Measurements from ENCODE around the gene NIPAL3.

DNA sequence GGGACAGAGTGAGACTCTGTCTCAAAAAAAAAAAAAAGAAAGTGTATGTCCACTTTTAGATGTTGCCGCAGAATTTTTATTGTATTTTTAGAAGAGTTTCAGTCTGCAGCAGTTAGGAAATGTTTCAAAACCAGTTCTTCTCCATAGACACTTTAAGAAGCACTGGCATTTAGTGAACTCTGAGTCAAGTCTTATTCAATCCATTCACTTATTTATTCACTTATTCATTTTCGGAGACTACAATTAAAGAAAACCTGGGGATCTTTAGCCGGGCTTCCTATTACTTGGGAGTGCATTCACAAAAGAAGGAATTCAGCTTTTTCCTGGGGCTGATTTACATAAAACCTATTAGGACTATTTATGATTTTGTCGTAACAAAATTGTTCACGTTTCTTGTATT is 99.3 kb downstream of the NIPAL3 start:
- TF ChIP-seq CTCF (IDR thresholded peaks at IDR 0.05; ENCODE audit: insufficient read depth, low read length) (no peak), POLR2AphosphoS5 (IDR thresholded peaks at IDR 0.05; ENCODE audit: low read depth) (no peak)
- TF ChIP-seq, protein P1, sequence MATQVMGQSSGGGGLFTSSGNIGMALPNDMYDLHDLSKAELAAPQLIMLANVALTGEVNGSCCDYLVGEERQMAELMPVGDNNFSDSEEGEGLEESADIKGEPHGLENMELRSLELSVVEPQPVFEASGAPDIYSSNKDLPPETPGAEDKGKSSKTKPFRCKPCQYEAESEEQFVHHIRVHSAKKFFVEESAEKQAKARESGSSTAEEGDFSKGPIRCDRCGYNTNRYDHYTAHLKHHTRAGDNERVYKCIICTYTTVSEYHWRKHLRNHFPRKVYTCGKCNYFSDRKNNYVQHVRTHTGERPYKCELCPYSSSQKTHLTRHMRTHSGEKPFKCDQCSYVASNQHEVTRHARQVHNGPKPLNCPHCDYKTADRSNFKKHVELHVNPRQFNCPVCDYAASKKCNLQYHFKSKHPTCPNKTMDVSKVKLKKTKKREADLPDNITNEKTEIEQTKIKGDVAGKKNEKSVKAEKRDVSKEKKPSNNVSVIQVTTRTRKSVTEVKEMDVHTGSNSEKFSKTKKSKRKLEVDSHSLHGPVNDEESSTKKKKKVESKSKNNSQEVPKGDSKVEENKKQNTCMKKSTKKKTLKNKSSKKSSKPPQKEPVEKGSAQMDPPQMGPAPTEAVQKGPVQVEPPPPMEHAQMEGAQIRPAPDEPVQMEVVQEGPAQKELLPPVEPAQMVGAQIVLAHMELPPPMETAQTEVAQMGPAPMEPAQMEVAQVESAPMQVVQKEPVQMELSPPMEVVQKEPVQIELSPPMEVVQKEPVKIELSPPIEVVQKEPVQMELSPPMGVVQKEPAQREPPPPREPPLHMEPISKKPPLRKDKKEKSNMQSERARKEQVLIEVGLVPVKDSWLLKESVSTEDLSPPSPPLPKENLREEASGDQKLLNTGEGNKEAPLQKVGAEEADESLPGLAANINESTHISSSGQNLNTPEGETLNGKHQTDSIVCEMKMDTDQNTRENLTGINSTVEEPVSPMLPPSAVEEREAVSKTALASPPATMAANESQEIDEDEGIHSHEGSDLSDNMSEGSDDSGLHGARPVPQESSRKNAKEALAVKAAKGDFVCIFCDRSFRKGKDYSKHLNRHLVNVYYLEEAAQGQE (IDR thresholded peaks at IDR 0.05; ENCODE audit: insufficient replicate concordance, low read depth) = no peak
